Ramos (cell line): Measurements from ENCODE around the gene HAS3.
"Not testable (repeated sequence)": the region's sequence is repeated elsewhere in the genome, so short reads cannot be mapped to it uniquely, and the experiment has no call there.

Experiments
- in situ Hi-C: fragments of 300-500 bp; cut with MboI; formaldehyde crosslinking; loops from one replicate; pipeline ENCODE4 v1.14.3; 2022; ENCODE audit warnings: low sequenced_read_pairs; ENCODE audit not compliant: unreplicated experiment

The HAS3 gene

DNA sequence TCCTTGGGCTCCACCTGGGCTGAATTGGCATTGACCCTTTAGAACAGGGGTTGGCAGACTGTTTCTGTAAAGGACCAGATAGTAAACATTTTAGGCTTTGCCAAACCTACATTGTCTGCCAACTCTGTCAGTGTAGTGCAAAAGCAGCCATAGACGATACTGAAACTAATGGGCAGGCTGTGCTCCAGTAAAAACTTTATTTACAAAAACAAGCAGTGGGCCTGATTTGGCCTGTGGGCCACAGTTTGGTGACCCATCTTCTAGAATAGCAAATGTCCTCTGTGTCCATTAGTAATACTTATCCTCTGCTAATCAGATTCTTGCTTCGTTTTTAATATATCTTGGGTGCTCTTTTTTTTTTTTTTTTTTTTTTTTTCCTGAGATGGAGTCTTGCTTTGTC, 33.2 kb downstream of the HAS3 start:
- in situ Hi-C loops, result no loop called here

DNA sequence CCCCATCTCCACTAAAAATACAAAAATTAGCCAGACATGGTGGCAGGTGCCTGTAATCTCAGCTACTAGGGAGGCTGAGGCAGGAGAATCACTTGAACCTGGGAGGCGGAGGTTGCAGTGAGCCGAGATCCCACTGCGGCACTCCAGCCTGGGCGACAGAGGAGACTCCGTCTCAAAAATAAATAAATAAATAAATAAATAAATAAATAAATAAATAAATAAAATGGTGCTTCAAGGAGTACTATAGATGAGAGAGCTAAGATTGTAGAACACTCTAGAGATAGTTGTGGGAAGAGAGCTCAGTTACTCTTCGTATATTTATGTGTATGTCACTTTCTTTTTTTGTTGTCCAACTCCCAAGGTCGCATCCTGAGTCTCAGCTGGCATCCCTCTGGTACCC, 34.0 kb downstream of the HAS3 start:
- in situ Hi-C loops, result not testable (repeated sequence)

GRCh38 chr16:69141014-69141413, 35.6 kb downstream of the HAS3 start:
- in situ Hi-C loops, result no loop called here

- in situ Hi-C loops, result no loop called here
Measured at GRCh38 chr16:69141936-69142335, 36.5 kb downstream of the HAS3 start.

DNA sequence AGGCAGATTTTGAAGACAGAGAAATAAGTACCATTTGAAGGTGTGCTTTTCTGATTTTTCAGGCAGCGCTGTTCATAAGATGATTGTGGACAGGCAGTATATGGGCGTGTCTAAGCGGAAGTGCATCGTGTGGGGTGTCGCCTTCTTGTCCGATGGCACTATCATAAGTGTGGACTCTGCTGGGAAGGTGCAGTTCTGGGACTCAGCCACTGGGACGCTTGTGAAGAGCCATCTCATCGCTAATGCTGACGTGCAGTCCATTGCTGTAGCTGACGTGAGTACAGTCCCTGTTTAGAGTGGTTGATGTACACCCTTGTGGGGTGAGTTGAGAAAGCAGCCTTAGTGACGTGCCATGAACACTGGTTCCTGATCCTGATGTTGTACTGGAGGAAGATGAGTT, 37.7 kb downstream of the HAS3 start:
- in situ Hi-C loops, result no loop called here

DNA sequence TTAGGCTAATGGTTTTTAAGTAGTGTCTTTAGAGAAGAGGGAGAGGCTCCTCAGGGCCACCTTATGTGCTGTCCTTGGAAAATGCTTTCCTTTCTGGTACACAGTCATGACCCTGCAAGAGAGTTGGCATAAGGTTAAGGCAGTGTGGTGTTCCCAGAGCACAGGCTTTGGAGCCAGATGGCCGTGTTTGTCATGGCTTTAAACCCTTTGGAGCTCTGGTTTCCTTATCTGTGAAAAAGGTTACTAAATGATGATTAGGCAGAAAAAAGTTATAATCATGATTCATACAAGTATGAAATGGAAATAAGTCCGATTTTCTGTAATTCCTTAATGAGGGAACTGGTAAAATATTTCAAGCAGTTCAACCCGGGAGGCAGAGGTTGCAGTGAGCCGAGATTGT, 40.2 kb downstream of the HAS3 start:
- in situ Hi-C loops, result no loop called here

DNA sequence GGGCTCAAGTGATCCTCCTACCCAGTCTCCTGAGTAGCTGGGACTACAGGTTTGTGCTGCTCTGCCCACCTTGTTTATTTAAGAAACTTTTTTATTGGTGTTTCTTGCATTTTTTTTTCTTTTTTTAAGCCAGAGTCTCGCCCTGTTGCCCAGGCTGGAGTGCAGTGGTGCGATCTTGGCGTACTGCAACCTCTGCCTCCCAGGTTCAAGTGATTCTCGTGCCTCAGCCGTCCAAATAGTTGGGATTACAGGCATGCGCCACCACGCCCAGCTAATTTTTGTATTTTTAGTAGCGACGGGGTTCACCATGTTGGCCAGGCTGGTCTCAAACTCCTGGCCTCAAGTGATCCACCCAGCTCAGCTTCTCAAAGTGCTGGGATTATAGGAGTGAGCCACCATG, 44.2 kb downstream of the HAS3 start:
- in situ Hi-C loops, result loop anchor here (5.0 kb wide), 1 partner anchor 138 kb away; no protein-coding TSS in a partner anchor

- in situ Hi-C loops, result loop anchor here (5.0 kb wide), 1 partner anchor 137 kb away; no protein-coding TSS in a partner anchor
Measured at GRCh38 chr16:69150146-69150865, 44.9 kb downstream of the HAS3 start.

DNA sequence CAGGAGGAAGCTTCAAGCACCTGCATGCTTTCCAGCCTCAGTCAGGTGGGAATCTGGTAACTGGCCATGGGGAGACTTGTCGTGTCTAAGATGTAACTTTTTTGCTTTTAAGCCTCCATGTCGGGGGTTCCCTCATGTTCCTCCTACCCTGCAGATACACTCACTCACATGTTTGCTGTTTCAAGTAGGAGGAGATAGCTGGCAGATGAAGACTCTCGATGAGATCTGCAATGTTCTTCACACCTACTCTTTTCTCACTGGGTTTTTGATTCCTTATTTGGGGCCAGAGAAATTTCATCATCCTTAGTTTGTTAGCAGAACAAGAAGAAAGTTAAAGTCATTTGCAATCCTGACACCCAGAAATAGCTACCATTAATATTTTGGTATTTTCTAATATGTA, 51.7 kb downstream of the HAS3 start:
- in situ Hi-C loops, result no loop called here

- in situ Hi-C loops, result no loop called here
Measured at GRCh38 chr16:69160192-69160591, 54.7 kb downstream of the HAS3 start.

DNA sequence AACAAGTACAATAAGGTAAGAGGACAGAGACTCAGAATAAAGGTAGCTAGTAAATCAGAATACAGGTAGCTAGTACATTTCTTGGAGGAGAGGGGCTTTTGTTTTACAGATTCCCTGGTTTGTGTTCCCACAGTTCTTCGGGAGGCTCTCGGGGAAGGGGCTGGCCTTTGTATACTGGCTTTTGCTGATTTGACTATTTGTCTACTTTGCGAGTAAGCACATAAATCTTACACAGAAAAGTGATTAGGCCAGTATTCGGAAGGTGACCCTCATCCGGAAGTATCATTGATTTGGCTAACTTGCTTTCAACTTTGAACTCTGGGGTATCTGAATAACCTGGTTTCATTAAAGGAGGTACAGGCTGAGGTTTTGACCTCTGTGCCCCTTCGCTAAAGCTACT, 60.1 kb downstream of the HAS3 start:
- in situ Hi-C loops, result no loop called here

DNA sequence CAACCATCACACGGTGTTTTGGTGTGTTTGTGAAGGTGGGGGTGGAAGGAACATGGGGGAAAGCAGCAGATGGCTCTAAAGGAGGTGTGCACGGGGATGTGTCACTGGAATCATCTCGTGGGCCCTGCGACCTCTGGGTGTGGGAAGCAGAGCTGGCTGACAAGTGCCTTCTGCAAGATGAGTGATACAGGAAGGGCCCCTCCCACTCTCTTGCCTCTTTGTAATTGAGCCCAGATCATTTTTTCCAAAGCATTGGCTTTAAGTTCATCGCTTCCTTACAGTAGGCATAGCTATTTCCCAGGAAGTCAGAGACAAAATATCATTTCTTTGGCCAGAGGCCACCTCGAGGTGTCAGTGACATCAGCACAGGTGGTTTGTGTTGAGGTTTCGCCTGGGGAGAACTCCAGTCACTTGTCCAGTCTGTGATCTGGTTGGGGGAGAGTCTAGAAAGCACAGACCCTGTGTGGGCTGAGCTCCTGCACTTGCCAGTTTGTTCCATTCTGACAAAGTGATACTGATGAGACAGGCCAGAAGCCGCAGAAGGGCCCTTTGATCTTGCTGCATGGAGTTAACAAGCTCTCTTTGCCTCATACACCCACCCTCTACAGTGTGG, 60.9 kb downstream of the HAS3 start:
- in situ Hi-C loops, result no loop called here

- in situ Hi-C loops, result no loop called here
Measured at GRCh38 chr16:69166946-69167930, 61.8 kb downstream of the HAS3 start.
